Fibroblast of peridontal ligament (primary cell): ENCODE results near the gene DNTT.
"Not testable (repeated sequence)": the region's sequence is repeated elsewhere in the genome, so short reads cannot be mapped to it uniquely, and the experiment has no call there.

Experiments used
- DNase-seq: peaks from one replicate; pipeline ENCODE4 v3.0.0-alpha.2; 2010; ENCODE audit errors: extremely low read depth

Gene DNTT

GRCh38 chr10:96276426-96276825 is 27.8 kb upstream of the DNTT start:
- DNase-seq, result no peak

GRCh38 chr10:96276831-96277230 is 27.4 kb upstream of the DNTT start:
- no peak for DNase-seq

- DNase-seq, result no peak
Observed at GRCh38 chr10:96279191-96279641, 25.0 kb upstream of the DNTT start.

GRCh38 chr10:96280859-96281258 is 23.4 kb upstream of the DNTT start:
- no peak for DNase-seq

- DNase-seq, result no peak
Observed at GRCh38 chr10:96281444-96282029, 22.7 kb upstream of the DNTT start.

GRCh38 chr10:96283351-96283750 is 20.9 kb upstream of the DNTT start:
- DNase-seq, result no peak

GRCh38 chr10:96283756-96284155 is 20.5 kb upstream of the DNTT start:
- no peak for DNase-seq

- DNase-seq, result no peak
Observed at GRCh38 chr10:96285331-96285752, 18.9 kb upstream of the DNTT start.

GRCh38 chr10:96287392-96288105 is 16.7 kb upstream of the DNTT start:
- no peak for DNase-seq

GRCh38 chr10:96288151-96288621 is 16.0 kb upstream of the DNTT start:
- no peak for DNase-seq

GRCh38 chr10:96289218-96289910 is 14.9 kb upstream of the DNTT start:
- DNase-seq, result no peak

GRCh38 chr10:96290368-96291133 is 13.7 kb upstream of the DNTT start:
- DNase-seq, result no peak

- peak; percentile 56 for DNase-seq
Observed at GRCh38 chr10:96292971-96293920, 11.0 kb upstream of the DNTT start.

GRCh38 chr10:96295475-96295874 is 8.8 kb upstream of the DNTT start:
- DNase-seq, result no peak

GRCh38 chr10:96297486-96297885 is 6.7 kb upstream of the DNTT start:
- DNase-seq, result no peak

GRCh38 chr10:96298362-96298761 is 5.9 kb upstream of the DNTT start:
- DNase-seq, result no peak

GRCh38 chr10:96299383-96299782 is 4.9 kb upstream of the DNTT start:
- DNase-seq, result no peak

GRCh38 chr10:96301616-96302015 is 2.6 kb upstream of the DNTT start:
- DNase-seq, result no peak

GRCh38 chr10:96305019-96305418 is 785 bp downstream of the DNTT start:
- DNase-seq, result no peak

GRCh38 chr10:96306516-96306915 is 2.3 kb downstream of the DNTT start:
- DNase-seq, result no peak

GRCh38 chr10:96308854-96309253 is 4.6 kb downstream of the DNTT start:
- not testable (repeated sequence) for DNase-seq
